ENCODE results near the gene CDKN1C.

DNA sequence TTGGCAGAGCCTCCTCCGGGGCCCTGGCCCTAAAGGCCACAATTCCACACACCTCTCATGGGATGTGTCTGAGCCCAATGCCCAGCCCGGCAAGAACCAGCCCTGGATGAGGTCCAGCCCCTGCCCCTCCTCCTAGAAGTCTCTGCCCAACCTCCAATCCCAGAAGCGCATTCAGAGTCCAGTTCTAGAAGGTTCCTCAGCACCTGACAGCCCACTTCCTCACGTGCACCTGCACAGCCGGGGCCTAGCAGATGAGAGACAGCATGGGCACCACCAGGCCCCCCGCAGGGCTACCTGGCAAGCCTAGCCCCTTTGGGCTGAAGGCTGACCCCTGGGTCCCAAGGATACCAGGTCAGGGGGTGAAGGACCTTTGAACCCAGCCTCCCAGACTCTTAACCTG lies 11.5 kb upstream of the CDKN1C start:
- TF ChIP-seq POLR2A (IDR thresholded peaks at IDR 0.05) (no peak), EP300 (IDR thresholded peaks at IDR 0.05) (no peak)
- TF ChIP-seq, protein P1, sequence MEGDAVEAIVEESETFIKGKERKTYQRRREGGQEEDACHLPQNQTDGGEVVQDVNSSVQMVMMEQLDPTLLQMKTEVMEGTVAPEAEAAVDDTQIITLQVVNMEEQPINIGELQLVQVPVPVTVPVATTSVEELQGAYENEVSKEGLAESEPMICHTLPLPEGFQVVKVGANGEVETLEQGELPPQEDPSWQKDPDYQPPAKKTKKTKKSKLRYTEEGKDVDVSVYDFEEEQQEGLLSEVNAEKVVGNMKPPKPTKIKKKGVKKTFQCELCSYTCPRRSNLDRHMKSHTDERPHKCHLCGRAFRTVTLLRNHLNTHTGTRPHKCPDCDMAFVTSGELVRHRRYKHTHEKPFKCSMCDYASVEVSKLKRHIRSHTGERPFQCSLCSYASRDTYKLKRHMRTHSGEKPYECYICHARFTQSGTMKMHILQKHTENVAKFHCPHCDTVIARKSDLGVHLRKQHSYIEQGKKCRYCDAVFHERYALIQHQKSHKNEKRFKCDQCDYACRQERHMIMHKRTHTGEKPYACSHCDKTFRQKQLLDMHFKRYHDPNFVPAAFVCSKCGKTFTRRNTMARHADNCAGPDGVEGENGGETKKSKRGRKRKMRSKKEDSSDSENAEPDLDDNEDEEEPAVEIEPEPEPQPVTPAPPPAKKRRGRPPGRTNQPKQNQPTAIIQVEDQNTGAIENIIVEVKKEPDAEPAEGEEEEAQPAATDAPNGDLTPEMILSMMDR (IDR thresholded peaks at IDR 0.05): no peak
